GM19099 (cell line): ENCODE results near the gene VRK3.
"Not testable (repeated sequence)": the region's sequence is repeated elsewhere in the genome, so short reads cannot be mapped to it uniquely, and the experiment has no call there.

Experiments used
- POLR2A ChIP-seq: IDR thresholded peaks from 3 replicates; pipeline ENCODE4 v1.6.1; 2011; ENCODE audit warnings: low read depth; ENCODE audit not compliant: insufficient read length; ENCODE audit errors: extremely low read depth

VRK3 gene

DNA sequence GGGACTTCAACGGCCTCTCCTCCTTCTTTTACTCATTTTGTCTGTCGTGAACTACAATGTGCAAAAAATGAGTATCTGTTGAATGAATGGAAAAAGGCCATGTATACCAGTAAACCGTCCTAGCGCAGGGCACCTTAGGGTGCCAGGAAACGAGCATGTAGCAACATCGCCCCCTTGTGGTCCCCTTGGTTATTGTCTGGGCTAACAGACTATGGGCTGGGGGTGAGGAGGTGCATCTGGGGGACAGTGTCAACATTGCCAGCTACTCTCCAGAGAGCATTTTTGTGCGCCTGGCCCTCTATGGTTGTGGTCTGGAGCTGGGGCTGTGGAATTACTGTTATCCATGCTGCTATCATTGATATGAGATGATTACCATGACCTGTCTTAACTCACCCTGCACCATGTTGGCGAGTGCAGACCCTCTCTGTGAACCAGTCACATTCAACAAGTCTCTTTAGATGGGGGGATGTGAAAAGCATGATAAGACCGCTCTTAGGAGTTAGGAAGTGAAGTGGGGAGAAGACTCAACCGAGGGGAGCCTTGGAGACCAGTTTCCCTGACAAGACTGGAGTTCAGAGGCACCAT is 41.4 kb downstream of the VRK3 start:
- TF ChIP-seq POLR2A = no peak

DNA sequence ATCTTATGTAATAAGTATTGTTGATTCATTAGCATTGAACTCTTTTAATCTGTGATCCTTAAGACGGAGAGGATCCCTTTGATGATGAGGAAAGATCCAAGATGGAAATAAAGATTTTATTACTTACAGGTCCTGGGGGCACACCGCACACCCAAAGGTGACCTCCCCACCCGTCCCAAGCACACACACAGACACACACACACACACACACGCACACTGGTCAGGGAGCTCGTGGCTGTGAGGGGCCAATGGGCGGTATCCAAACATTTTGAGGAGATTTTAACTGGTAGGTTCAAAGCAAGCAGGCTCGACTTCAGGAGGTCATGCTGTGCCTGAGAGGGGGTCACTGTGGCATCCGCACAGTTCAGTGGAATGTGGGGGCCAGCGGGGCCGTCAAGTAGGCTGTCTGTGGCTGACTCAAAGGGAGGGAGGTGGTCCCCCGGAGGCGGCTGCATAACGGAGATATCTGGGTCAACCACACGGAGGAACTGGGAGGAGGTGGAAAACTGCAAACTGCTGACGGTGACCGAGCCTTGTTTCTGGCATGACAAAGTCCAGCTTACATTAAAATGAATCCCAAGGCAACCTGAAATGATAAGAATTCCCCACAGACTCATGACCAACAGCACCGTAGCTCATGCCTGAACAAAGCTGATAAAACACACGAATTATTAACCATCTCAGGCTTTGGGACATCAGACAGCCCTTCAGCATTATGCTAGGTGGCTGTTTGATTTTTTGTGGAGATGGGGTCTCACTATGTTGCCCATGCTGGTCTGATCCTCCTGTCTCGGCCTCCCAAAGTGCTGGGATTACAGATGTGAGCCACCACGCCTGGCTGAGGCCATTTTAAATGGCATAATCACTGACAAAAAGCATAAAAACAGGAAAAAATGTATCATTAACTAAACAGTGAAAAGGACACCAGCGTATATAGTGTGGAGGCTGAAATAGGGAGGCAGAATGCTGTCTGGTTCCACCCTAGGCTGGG is 43.3 kb downstream of the VRK3 start:
- no peak for TF ChIP-seq POLR2A

DNA sequence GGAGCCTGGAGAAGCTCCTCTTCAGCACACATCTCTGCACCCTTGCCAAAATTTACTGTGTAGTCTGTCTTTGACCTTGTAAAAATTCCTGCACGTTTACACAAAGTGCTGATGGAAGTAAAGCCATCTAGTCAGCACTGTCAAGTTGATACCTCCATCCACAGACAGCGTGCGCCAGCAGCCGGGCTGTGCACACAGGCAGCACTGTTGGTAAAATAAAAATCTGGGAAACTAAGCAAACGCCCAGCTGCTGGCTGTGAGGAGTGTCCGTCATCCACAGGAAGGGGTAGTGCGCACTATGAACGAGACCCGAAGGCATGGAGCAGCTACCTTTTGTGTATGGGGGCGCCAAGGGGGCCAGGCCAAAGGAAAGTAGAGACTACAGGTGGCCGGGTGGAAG is 46.8 kb downstream of the VRK3 start:
- no peak for TF ChIP-seq POLR2A

DNA sequence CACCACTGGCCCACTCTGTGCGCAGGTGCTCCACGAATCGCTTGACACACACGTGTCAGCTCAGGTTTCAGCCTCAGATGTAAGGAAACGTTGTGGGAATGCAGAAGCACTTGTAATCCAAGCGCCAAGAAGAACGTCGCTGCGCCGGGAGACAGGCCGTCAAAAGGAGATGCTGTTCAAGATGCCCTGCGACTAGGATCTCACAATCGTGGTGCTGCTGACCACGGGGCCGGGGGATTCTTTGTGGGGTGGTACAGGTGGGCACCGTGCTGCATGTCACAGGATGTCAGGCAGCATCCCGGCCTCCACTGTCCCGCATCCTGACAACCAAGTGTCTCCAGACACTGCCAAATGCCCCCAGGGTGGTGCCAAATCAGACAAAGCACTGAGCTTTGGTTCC is 47.3 kb downstream of the VRK3 start:
- no peak for TF ChIP-seq POLR2A

DNA sequence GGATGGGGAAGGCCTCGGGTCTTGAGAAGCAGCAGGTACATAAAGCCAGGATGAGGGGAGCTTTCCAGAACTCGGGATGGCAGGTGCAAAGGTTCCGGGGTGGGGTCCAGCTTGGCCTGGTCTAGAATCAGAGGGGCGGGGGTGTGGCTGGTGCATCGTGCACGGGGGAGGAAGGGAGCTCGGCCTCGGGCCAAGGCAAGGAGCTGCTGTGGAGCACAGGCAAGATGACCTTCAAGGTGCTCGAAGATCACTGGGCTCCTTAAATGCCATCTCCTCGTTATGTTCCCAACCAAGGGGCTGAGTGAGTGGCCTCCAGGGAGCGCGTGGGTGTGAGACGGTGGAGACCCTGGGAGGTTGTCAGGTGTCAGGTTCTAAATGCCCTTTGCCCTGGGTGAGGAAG is 48.1 kb downstream of the VRK3 start:
- no peak for TF ChIP-seq POLR2A

DNA sequence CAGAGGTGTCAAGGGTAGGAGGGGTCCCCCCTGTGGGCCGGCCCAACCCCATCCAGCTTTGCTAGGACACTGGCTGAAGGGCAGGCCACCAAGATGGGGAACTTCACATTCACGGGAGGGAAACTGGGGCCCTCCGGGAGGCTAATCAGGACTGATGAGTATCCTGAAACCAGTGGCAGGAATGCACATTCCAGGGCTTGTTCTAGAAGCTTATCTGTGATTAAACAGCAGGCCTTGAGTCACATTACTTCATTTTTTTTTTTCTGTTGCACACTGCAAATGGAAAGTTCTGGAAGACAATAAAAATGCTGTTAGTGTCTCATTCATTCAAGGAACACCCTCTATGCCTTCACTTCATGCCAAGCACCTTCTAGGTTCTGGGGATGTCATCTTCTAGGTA is 48.7 kb downstream of the VRK3 start:
- TF ChIP-seq POLR2A = no peak

DNA sequence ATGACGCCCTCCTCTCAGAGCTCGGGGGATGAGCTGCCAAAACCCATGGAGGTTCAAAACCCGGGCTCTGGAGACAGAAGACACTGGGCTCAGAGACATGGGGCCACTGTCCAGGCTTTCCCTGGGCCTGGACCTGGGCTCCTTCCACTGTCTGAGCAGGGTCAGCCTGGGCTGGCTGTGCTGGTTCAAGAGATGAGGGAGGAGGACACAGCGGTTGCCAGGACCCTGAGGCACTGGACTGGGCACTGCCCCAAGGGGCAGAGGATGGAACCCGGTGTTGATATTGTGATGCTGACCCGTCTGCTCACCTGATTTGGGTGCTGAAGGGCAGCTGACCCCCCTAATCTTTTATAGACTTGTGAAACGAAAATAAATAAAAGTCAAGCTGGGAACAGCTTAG is 50.1 kb downstream of the VRK3 start:
- no peak for TF ChIP-seq POLR2A

DNA sequence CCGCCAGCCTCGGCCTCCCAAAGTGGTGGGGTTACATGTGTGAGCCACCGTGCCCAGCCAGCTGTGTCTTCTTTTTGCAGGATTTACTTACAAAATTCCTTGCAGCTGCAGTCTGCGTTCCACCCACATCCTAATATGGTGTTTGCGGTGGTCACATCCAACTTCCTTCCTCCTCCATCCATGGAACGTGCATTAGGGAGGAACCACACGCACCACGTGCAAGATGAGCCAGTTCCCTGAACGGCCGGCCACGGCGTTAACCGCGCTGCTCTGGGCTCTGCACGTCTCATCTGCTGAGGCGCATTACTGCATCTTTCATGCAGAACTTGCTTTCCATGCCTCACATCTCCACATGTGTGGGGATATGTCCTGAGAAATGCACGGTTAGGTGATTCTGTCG is 51.2 kb downstream of the VRK3 start:
- TF ChIP-seq POLR2A = no peak

DNA sequence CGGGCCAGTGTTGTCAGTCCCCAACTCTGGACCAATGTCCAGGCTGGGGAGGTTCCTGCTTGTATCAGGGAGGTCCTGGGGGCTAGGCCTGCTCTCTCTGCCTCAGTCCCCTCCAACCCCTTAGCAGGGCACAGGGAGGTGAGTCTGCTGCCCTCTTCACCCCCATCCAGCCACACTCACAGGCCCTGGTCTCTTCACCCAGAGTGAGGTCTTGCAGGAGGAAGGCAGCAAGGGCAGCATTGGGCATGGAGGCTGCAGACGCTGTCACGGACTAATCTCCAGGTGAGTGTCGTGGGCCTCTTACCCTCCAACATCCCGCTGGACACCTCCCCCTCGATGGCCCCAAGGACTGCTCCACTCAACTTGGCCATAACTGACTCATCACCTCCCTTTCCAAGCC is 52.3 kb downstream of the VRK3 start:
- no peak for TF ChIP-seq POLR2A

DNA sequence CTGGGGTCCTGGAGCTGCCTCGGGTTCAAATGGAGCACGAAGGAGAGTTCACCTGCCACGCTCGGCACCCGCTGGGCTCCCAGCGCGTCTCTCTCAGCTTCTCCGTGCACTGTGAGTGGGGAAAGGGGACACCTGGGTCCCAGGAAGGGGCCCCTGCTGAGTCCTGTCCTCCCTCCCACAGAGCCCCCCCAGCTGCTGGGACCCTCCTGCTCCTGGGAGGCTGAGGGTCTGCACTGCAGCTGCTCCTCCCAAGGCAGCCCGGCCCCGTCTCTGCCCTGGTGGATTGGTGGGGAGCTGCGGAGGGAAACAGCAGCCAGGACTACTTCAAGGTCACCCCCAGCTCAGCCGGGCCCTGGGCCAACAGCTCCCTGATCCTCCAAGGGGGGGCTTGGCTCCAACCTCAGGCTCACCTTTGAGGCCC is 53.2 kb downstream of the VRK3 start:
- TF ChIP-seq POLR2A = no peak

DNA sequence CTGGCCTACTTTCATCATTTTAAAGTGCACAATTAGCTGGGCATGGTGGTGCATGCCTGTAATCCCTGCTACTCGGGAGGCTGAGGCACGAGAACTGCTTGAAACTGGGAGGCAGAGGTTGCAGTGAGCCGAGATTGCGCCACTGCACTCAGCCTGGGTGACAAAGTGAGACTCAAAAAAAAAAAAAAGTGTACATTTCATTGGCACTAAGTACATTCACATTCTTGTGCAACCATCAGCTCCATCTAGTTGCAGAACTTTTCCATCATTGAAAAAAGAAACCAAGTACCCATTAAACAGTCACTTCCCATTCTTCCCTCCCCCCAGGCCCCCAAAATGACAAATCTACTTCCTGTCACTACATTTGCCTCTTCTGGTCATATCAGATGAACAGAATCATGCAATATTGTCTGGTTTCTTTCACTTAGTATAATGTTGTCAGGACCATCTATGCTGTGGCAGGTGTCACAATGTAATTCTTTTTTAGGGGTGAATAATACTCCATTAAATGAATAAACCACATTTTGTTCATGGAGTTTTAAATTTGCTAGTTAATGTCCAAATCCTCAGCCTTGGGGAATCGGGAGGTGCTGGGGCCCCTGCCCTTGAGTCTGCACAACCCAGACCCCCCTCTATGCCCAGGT is 56.8 kb downstream of the VRK3 start:
- no peak for TF ChIP-seq POLR2A

DNA sequence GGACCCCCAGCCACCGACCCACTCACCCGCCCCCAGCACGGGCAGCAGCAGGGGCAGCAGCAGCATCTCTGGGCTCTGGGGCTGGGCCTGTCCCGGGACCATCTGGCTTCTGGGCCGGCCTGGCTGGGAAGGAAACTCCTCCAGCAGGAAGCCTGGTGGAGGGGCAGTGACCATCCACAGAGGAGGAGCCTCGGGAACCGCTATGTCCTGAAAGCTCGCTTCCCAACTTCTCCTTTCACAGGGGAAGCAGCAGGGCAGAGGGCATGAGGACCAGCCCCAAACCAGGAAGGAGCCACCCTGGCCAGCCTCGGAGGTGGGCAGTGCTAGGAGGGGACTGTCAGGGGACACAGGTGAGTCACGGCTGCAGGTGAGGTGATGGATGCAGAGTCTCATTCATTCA is 64.2 kb downstream of the VRK3 start, which contains the start of gene SIGLEC11:
TSS of gene SIGLEC11 (minus strand) at position 193 of the 400 bp plus-strand sequence. CDS start at position 102, 91 bp downstream.
- TF ChIP-seq POLR2A = not testable (repeated sequence)

DNA sequence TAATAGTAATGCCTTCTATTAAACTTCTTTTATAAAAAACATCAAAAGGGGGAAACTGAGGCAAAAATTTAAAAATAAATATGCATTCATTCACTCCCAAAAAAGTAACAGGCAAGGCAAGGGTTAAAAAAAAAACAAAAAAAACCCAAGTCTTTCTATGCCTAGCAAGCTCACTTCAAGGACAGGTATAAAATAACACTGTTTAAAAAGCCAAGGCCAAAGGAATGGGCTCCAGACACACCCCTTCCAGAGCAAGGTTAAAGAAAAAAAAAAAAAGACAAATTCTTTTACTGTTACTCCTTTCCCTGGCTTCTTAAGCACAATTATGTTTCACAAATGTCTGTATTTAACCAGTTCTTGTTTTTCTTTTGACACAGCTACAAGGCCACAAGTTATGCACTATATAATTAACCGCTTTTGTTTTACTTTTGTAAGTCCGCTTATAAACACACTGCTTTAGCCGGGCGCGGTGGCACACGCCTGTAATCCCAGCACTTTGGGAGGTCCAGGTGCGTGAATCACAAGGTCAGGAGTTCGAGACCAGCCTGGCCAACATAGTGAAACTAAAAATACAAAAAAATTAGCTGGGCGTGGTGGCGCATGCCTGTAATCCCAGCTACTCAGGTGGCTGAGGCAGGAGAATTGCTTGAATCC is 67.8 kb downstream of the VRK3 start:
- TF ChIP-seq POLR2A = no peak

DNA sequence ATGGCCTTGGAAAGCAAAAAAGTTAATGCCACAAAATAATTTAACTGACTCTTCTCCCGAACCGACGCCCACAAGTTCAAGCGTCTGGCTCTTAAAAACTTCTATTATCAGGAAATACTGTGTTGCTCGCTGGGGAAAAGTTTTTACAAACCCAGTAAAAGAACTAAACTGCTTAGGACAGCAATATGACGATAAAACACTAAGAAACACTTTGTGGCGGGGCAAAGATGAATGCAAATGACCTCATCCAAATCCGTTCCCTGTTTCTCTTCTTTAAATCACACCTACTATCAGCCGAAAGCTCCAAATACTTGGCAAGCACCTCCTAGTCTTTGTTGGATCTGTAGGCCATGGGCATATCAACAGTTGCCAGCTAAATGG is 69.1 kb downstream of the VRK3 start:
- no peak for TF ChIP-seq POLR2A

DNA sequence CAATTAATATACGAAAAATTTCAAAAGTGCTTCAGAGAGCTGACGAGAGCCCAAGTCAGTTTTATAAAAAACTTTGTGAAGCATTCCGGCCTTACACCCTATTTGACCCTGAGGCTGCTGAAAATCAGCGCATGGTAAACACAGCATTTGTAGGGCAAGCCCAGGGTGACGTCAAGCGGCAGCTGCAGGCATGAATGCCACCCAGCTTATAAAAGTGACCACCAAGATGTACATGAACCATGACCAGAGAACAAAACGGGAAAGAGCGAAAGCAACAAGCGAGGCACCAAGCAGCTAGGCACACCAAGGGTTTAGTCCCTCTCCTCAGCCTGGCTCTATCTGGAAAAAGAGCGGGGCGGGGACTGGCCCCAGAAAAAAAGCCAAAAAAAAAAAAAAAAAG is 70.2 kb downstream of the VRK3 start:
- TF ChIP-seq POLR2A = no peak
